Measurements from ENCODE around the gene AIFM3.
"Not testable (repeated sequence)": the region's sequence is repeated elsewhere in the genome, so short reads cannot be mapped to it uniquely, and the experiment has no call there.

AIFM3 gene

GRCh38 chr22:20933910-20934309 lies 33.1 kb upstream of the AIFM3 start:
- H4K20me1 ChIP-seq (ENCODE audit: control insufficient read depth, insufficient read depth, low read depth, low read length), result peaks cover 28% of the 10 kb centered on the region
- H3K9me2 ChIP-seq (replicated peaks; ENCODE audit: control insufficient read depth, low read length), result no peaks in the 10 kb centered on the region
- TF ChIP-seq CTCF (IDR thresholded peaks at IDR 0.05; ENCODE audit: low read depth, low read length, poor library complexity, severe bottlenecking) (no peak), EZH2phosphoT487 (IDR thresholded peaks at IDR 0.05; ENCODE audit: borderline replicate concordance, low read length) (no peak)
- no peaks in the 10 kb centered on the region for H3K9me3 ChIP-seq (ENCODE audit: control insufficient read depth, insufficient read depth, low read length)
- H3K4me1 ChIP-seq (ENCODE audit: control insufficient read depth, low read length), result peaks cover 12% of the 10 kb centered on the region
- no peaks in the 10 kb centered on the region for H3K27me3 ChIP-seq (ENCODE audit: control insufficient read depth, low read length)
- no peak overlapping the region for H3K27ac ChIP-seq (ENCODE audit: low read depth, low read length)
- 0 out of 2 replicates have a peak, but pooled peaks cover 7% of the 10 kb centered on the region for H3F3A ChIP-seq (ENCODE audit: control insufficient read depth, insufficient read depth)
- H3K4me3 ChIP-seq (ENCODE audit: low read length), result no peak overlapping the region
- H3K4me2 ChIP-seq (ENCODE audit: low read length), result no peak overlapping the region
- H3K79me2 ChIP-seq (ENCODE audit: control insufficient read depth, low read length), result peaks cover 99% of the 10 kb centered on the region
- H3K36me3 ChIP-seq (ENCODE audit: control insufficient read depth, low read length), result peaks cover 59% of the 10 kb centered on the region

- not testable (repeated sequence) for H3K9me2 ChIP-seq (replicated peaks; ENCODE audit: control insufficient read depth, low read length); H3F3A ChIP-seq (ENCODE audit: control insufficient read depth, insufficient read depth); H3K27ac ChIP-seq (ENCODE audit: low read depth, low read length); H3K4me3 ChIP-seq (ENCODE audit: low read length); H3K27me3 ChIP-seq (ENCODE audit: control insufficient read depth, low read length); H3K4me2 ChIP-seq (ENCODE audit: low read length); H3K9me3 ChIP-seq (ENCODE audit: control insufficient read depth, insufficient read depth, low read length)
- H3K36me3 ChIP-seq (ENCODE audit: control insufficient read depth, low read length), result peaks cover 61% of the 10 kb centered on the region
- H3K4me1 ChIP-seq (ENCODE audit: control insufficient read depth, low read length), result peaks cover 12% of the 10 kb centered on the region
- peaks cover 99% of the 10 kb centered on the region for H3K79me2 ChIP-seq (ENCODE audit: control insufficient read depth, low read length)
- H4K20me1 ChIP-seq (ENCODE audit: control insufficient read depth, insufficient read depth, low read depth, low read length), result peaks cover 34% of the 10 kb centered on the region
These were observed 32.0 kb upstream of the AIFM3 start for GRCh38 chr22:20935049-20935448.

- not testable (repeated sequence) for H3K4me2 ChIP-seq (ENCODE audit: low read length); H3K9me3 ChIP-seq (ENCODE audit: control insufficient read depth, insufficient read depth, low read length); H3K9me2 ChIP-seq (replicated peaks; ENCODE audit: control insufficient read depth, low read length); H3K4me3 ChIP-seq (ENCODE audit: low read length); H3K27ac ChIP-seq (ENCODE audit: low read depth, low read length); H3F3A ChIP-seq (ENCODE audit: control insufficient read depth, insufficient read depth); H3K27me3 ChIP-seq (ENCODE audit: control insufficient read depth, low read length)
- H3K79me2 ChIP-seq (ENCODE audit: control insufficient read depth, low read length), result peaks cover 99% of the 10 kb centered on the region
- peaks cover 38% of the 10 kb centered on the region for H4K20me1 ChIP-seq (ENCODE audit: control insufficient read depth, insufficient read depth, low read depth, low read length)
- peaks cover 16% of the 10 kb centered on the region for H3K4me1 ChIP-seq (ENCODE audit: control insufficient read depth, low read length)
- peaks cover 69% of the 10 kb centered on the region for H3K36me3 ChIP-seq (ENCODE audit: control insufficient read depth, low read length)
These were observed 31.1 kb upstream of the AIFM3 start for GRCh38 chr22:20935780-20936539.

DNA sequence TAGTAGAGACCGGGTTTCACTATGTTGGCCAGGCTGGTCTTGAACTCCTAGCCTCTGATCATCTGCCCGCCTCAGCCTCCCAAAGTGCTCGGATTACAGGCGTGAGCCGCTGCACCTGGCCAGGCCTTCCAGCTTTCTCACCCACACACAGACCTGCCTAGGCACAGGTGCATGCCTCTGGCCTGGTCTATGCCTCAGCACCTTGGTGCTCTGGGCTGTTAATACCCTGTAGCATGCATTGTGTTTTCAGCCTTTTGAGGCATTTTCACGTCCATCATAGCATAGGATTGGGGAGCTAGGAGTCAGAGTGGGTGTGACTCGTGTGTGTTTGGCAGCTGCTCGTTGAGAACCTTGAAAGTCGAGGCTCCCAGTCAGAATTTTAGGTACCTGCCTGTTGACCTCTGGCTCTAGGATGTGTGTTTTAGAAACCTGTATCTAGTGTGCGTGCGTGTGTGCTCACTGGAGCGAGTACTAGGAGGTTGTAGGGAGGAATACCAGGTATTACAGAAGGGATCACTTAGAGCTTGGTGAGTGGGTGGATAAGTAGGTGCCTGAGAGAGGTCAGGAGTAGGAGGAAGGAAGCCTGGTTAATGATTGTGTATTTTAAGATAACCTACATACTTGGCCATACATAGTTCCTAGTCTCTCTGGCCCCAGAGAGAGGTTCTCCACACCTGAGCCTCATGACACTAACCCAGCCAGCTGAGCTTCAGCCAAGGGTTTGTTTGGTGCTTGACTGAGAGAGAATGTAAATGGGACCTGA lies 29.8 kb upstream of the AIFM3 start:
- Histone ChIP-seq H3K4me1 (ENCODE audit: control insufficient read depth, low read length) (peaks cover 23% of the 10 kb centered on the region), H3K4me2 (ENCODE audit: low read length) (0 out of 2 replicates have a peak overlapping the region, but pooled peaks have one; percentile 6), H3K4me3 (ENCODE audit: low read length) (no peak overlapping the region)

More for the DNA sequence above, 29.8 kb upstream of the AIFM3 start:
- Histone ChIP-seq H3K27ac (ENCODE audit: low read depth, low read length) (no peak overlapping the region), H3K36me3 (ENCODE audit: control insufficient read depth, low read length) (peaks cover 73% of the 10 kb centered on the region), H4K20me1 (ENCODE audit: control insufficient read depth, insufficient read depth, low read depth, low read length) (peaks cover 41% of the 10 kb centered on the region), H3K27me3 (ENCODE audit: control insufficient read depth, low read length) (no peaks in the 10 kb centered on the region), H3K79me2 (ENCODE audit: control insufficient read depth, low read length) (peaks cover 99% of the 10 kb centered on the region), H3K9me2 (replicated peaks; ENCODE audit: control insufficient read depth, low read length) (no peaks in the 10 kb centered on the region), H3K9me3 (ENCODE audit: control insufficient read depth, insufficient read depth, low read length) (no peaks in the 10 kb centered on the region), H3F3A (ENCODE audit: control insufficient read depth, insufficient read depth) (0 out of 2 replicates have a peak, but pooled peaks cover 7% of the 10 kb centered on the region)
- TF ChIP-seq CTCF (IDR thresholded peaks at IDR 0.05; ENCODE audit: low read depth, low read length, poor library complexity, severe bottlenecking), result no peak
- no peak for TF ChIP-seq EZH2phosphoT487 (IDR thresholded peaks at IDR 0.05; ENCODE audit: borderline replicate concordance, low read length)
